SK-N-MC (cell line): ENCODE data around the gene VPS13A.

Source experiments
- EZH2 ChIP-seq: fragments of 200-600 bp; sonication (generic); IDR thresholded peaks from one replicate; pipeline ENCODE4 v1.6.1; 2017; ENCODE audit warnings: antibody characterized with exemption
- FOXP2 ChIP-seq: optimal IDR thresholded peaks from 2 replicates; pipeline ENCODE3; 2011; ENCODE audit warnings: mild to moderate bottlenecking, moderate library complexity; ENCODE audit not compliant: insufficient read depth; ENCODE audit errors: extremely low read length, control extremely low read depth
- POLR2AphosphoS5 ChIP-seq: IDR thresholded peaks from 2 replicates; pipeline ENCODE4 v1.6.1; 2012; ENCODE audit warnings: mild to moderate bottlenecking, low read depth, low read length, borderline replicate concordance

- TF ChIP-seq EZH2 (no peak), POLR2AphosphoS5 (no peak), FOXP2 (no peak)
Observed at GRCh38 chr9:77194423-77194822, 17.1 kb downstream of the VPS13A start.
